DMS153 (cell line): ENCODE data around the gene CBL.

ENCODE experiments used
- DNase-seq: peaks from one replicate; lab custom pipeline; 2025; lab: John Stamatoyannopoulos, UW

Gene CBL

GRCh38 chr11:119310682-119311052 lies 104.5 kb downstream of the CBL start:
- peak; percentile 26 for DNase-seq

GRCh38 chr11:119314726-119315125 lies 108.6 kb downstream of the CBL start:
- no peak for DNase-seq

GRCh38 chr11:119315131-119316015 lies 109.2 kb downstream of the CBL start:
- DNase-seq, result peak; percentile 41

GRCh38 chr11:119316016-119316728 lies 110.0 kb downstream of the CBL start:
- DNase-seq, result peak; percentile 41

GRCh38 chr11:119316729-119317591 lies 110.8 kb downstream of the CBL start, which contains the start of gene MCAM:
Gene MCAM (minus strand): TSS chr11:119317130. CDS start chr11:119317101, 29 bp downstream.
- DNase-seq, result no peak

- no peak for DNase-seq
These were observed 111.6 kb downstream of the CBL start for GRCh38 chr11:119317592-119318239.

- no peak for DNase-seq
These were observed 112.3 kb downstream of the CBL start for GRCh38 chr11:119318240-119319135.

GRCh38 chr11:119319136-119319699 lies 113.1 kb downstream of the CBL start:
- no peak for DNase-seq

- DNase-seq, result no peak
These were observed 113.6 kb downstream of the CBL start for GRCh38 chr11:119319700-119320239.

- no peak for DNase-seq
These were observed 114.2 kb downstream of the CBL start for GRCh38 chr11:119320240-119320775.

GRCh38 chr11:119320776-119321524 lies 114.8 kb downstream of the CBL start:
- no peak for DNase-seq

GRCh38 chr11:119322360-119322739 lies 116.2 kb downstream of the CBL start:
- DNase-seq, result no peak

- no peak for DNase-seq
These were observed 116.9 kb downstream of the CBL start for GRCh38 chr11:119322921-119323531.

- peak; percentile 31 for DNase-seq
These were observed 117.4 kb downstream of the CBL start for GRCh38 chr11:119323532-119324033.

GRCh38 chr11:119324189-119324588 lies 118.0 kb downstream of the CBL start:
- no peak for DNase-seq

- DNase-seq, result no peak
These were observed 123.2 kb downstream of the CBL start for GRCh38 chr11:119329320-119329719.

- no peak for DNase-seq
These were observed 124.1 kb downstream of the CBL start for GRCh38 chr11:119330237-119330636.

- no peak for DNase-seq
These were observed 126.1 kb downstream of the CBL start for GRCh38 chr11:119332111-119332765.
